ENCODE data around the gene LRRFIP2. TPM values are rescaled to one million over a fixed set of nuclear protein-coding genes. Genes with fewer than 3 reads are reported as not detected.
A peak's percentile ranks its signal among the peaks of the same experiment; 100 is the strongest.
"Not testable (repeated sequence)": the region's sequence is repeated elsewhere in the genome, so short reads cannot be mapped to it uniquely, and the experiment has no call there.

LRRFIP2 gene
- 100 to 1,000 TPM in 1 of 9 donors, 10 to 100 TPM in 8; 34.2 to 161 (median 48.7) TPM for total RNA-seq
- 10 to 100 TPM; 34.9 to 76.8 (median 39.4) TPM for polyA plus RNA-seq
- long read RNA-seq, donor 1, partial matches to known transcripts, result 11 of 13 reads
- long read RNA-seq, donor 1, other reads (novel, unspliced or antisense), result 0 of 13 reads
- long read RNA-seq, donor 2, partial matches to known transcripts, result 16 of 24 reads
- long read RNA-seq, donor 2, other reads (novel, unspliced or antisense), result 0 of 24 reads
- long read RNA-seq, donor 3, partial matches to known transcripts, result 0 of 4 reads
- long read RNA-seq, donor 3, other reads (novel, unspliced or antisense), result 0 of 4 reads
- long read RNA-seq, donor 4, transcript LRRFIP2-205 (15 exons, 2,522 nt), result major isoform, 5 of 40 reads
- long read RNA-seq, donor 4, partial matches to known transcripts, result 9 of 40 reads
- long read RNA-seq, donor 4, other reads (novel, unspliced or antisense), result 17 of 40 reads
- long read RNA-seq, donor 5, transcript LRRFIP2-205 (15 exons, 2,522 nt), result major isoform, 36 of 99 reads
- long read RNA-seq, donor 5, transcript LRRFIP2-202 (14 exons, 2,821 nt), result minor isoform, 18 of 99 reads
- long read RNA-seq, donor 5, transcript LRRFIP2-209 (15 exons, 1,989 nt), result minor isoform, 17 of 99 reads
- long read RNA-seq, donor 5, partial matches to known transcripts, result 2 of 99 reads
- long read RNA-seq, donor 5, other reads (novel, unspliced or antisense), result 24 of 99 reads
- long read RNA-seq, donor 6, transcript LRRFIP2-205 (15 exons, 2,522 nt), result major isoform, 13 of 23 reads
- long read RNA-seq, donor 6, partial matches to known transcripts, result 5 of 23 reads
- long read RNA-seq, donor 6, other reads (novel, unspliced or antisense), result 4 of 23 reads
- long read RNA-seq, donor 7, partial matches to known transcripts, result 0 of 2 reads
- long read RNA-seq, donor 7, other reads (novel, unspliced or antisense), result 0 of 2 reads
- long read RNA-seq, donor 8, partial matches to known transcripts, result 18 of 24 reads
- long read RNA-seq, donor 8, other reads (novel, unspliced or antisense), result 0 of 24 reads
- long read RNA-seq, donor 9, partial matches to known transcripts, result 9 of 17 reads
- long read RNA-seq, donor 9, other reads (novel, unspliced or antisense), result 0 of 17 reads
- long read RNA-seq, donor 10, partial matches to known transcripts, result 10 of 10 reads
- long read RNA-seq, donor 10, other reads (novel, unspliced or antisense), result 0 of 10 reads

GRCh38 chr3:37174532-37175126 lies at the start of gene LRRFIP2:
Gene LRRFIP2, minus strand, starts transcription at chr3:37174582. Its CDS starts 25,599 bp downstream, at chr3:37148983.
- no peaks in the 10 kb centered on the region for H3K27me3 ChIP-seq
- peak within 1 kb of the TSS in 3 of 4 donors; percentile 83 to 99 (median 91) for H3K4me3 ChIP-seq
- H3K36me3 ChIP-seq (replicated peaks in 1 of 2), result peaks cover 0 to 17% of the 10 kb centered on the region in 2 donors
- H3K9me3 ChIP-seq (replicated peaks in 1 of 3), result no peaks in the 10 kb centered on the region
- intact Hi-C loops (cut with DNase I), result no loop called here
- no peak for TF ChIP-seq CTCF (IDR thresholded peaks at IDR 0.05)
- no peak for TF ChIP-seq POLR2A (IDR thresholded peaks at IDR 0.05)
- no peak for DNase-seq
- WGBS, 4 donors, result 5 to 8% (median 6%) methylated on average over 5 of the region's 5 CpGs
- peaks cover 2 to 54% of the 10 kb centered on the region in 2 donors for H3K4me1 ChIP-seq (replicated peaks in 1 of 2)
- H3K27ac ChIP-seq, result peak within 1 kb of the TSS; percentile 86 to 98 (median 93)

GRCh38 chr3:37223576-37223975 lies 49.2 kb upstream of the LRRFIP2 start:
- Histone ChIP-seq H3K36me3 (replicated peaks in 1 of 2) (no peaks in the 10 kb centered on the region), H3K27ac (no peak overlapping the region), H3K4me1 (replicated peaks in 1 of 2) (no peaks in the 10 kb centered on the region), H3K27me3 (no peaks in the 10 kb centered on the region), H3K9me3 (replicated peaks in 1 of 3) (no peaks in the 10 kb centered on the region), H3K4me3 (no peak overlapping the region)
- TF ChIP-seq POLR2A (IDR thresholded peaks at IDR 0.05) (no peak), CTCF (IDR thresholded peaks at IDR 0.05) (no peak)
- WGBS, 4 donors, result 80 to 95% (median 92%) methylated on average over 1 of the region's 1 CpG
- DNase-seq, result no peak
- intact Hi-C loops (cut with DNase I), result no loop called here

GRCh38 chr3:37223141-37223558 lies 48.8 kb upstream of the LRRFIP2 start:
- Histone ChIP-seq H3K9me3 (replicated peaks in 1 of 3) (no peaks in the 10 kb centered on the region), H3K27me3 (no peaks in the 10 kb centered on the region), H3K4me1 (replicated peaks in 1 of 2) (no peaks in the 10 kb centered on the region), H3K27ac (no peak overlapping the region), H3K36me3 (replicated peaks in 1 of 2) (no peaks in the 10 kb centered on the region), H3K4me3 (no peak overlapping the region)
- no peak for TF ChIP-seq POLR2A (IDR thresholded peaks at IDR 0.05)
- no peak for TF ChIP-seq CTCF (IDR thresholded peaks at IDR 0.05)
- no peak for DNase-seq
- intact Hi-C loops (cut with DNase I), result no loop called here

- DNase-seq; H3K4me1 ChIP-seq (replicated peaks in 1 of 2); H3K27ac ChIP-seq; intact Hi-C loops (cut with DNase I); H3K36me3 ChIP-seq (replicated peaks in 1 of 2); H3K27me3 ChIP-seq; H3K4me3 ChIP-seq; H3K9me3 ChIP-seq (replicated peaks in 1 of 3): not testable (repeated sequence)
- WGBS, 4 donors, result 78 to 88% (median 86%) methylated on average over 2 of the region's 2 CpGs
Observed at GRCh38 chr3:37222542-37222941, 48.2 kb upstream of the LRRFIP2 start.
